ENCODE measurements around the gene RAI1. TPM values are rescaled to one million over a fixed set of nuclear protein-coding genes. Genes with fewer than 3 reads are reported as not detected.

RAI1 gene
- total RNA-seq, 2 donors from 2014 or later = 35.9 to 42.9 TPM

DNA sequence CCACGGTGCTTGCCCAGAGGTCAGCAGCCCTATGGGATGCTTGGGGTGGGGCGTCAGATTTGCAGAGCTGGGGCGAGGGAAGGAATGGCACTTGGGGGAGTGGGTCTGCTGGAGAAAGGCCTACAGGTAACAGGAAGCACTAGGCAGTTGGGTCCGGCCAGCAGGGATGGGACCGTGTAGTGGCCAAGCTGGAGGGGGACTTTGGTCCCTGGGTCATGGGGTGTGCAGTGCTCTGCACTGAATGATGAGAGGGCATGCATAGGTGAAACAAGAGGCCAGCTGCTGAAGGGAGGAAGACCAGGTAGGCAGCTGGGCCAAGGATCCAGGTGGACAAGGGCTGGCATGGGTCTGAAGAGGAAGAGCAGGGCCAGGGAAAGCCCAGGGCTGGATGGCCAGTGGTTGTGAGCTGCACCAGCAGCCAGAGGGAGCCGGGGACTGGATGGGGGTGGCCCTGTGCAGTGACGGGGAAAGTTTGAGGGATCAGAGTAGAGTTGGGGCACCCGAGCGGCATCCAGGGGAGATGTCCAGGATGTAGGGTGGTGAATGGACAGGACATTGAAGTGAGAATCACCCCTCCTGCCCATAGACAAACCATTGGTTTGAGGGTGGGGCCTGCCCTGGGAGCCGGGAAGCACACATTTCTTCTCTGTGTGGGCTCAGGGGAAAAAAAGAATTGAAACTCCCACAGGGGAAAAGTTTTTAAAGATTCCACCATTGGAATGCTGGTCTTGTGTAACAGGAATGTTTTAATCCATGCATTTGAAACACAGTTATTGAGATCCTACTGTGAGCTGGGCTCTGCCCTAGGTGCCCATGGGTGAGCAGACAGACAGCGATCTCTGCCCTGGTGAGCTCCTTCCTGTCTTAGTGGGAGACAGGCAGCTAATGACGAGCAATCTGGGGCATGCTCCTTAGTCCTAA lies 25.1 kb downstream of the RAI1 start:
- H3K4me1 ChIP-seq (ENCODE audit: control insufficient read depth, insufficient read depth, low read length) = peaks cover 10% of the 10 kb centered on the region
- H3K27me3 ChIP-seq (ENCODE audit: control insufficient read depth, insufficient read depth, low read length, poor library complexity, severe bottlenecking) = peaks cover 16% of the 10 kb centered on the region
- 86 to 91% methylated on average over 6 to 12 of the region's 12 CpGs for WGBS, 2 experiments (ENCODE audit: insufficient coverage in 1 of 2, insufficient read length in 1 of 2)
- Mint-ChIP-seq H3K9me3 (no peaks in the 10 kb centered on the region), H3K36me3 (ENCODE audit: low read depth) (peaks cover 22% of the 10 kb centered on the region), H3K27me3 (ENCODE audit: insufficient read depth) (peaks cover 71% of the 10 kb centered on the region), H3K4me3 (no peak overlapping the region), H3K27ac (no peak overlapping the region), H3K4me1 (peaks cover 22% of the 10 kb centered on the region)
- no peak overlapping the region for H3K4me3 ChIP-seq (ENCODE audit: low read length)
- TF ChIP-seq, protein P1, sequence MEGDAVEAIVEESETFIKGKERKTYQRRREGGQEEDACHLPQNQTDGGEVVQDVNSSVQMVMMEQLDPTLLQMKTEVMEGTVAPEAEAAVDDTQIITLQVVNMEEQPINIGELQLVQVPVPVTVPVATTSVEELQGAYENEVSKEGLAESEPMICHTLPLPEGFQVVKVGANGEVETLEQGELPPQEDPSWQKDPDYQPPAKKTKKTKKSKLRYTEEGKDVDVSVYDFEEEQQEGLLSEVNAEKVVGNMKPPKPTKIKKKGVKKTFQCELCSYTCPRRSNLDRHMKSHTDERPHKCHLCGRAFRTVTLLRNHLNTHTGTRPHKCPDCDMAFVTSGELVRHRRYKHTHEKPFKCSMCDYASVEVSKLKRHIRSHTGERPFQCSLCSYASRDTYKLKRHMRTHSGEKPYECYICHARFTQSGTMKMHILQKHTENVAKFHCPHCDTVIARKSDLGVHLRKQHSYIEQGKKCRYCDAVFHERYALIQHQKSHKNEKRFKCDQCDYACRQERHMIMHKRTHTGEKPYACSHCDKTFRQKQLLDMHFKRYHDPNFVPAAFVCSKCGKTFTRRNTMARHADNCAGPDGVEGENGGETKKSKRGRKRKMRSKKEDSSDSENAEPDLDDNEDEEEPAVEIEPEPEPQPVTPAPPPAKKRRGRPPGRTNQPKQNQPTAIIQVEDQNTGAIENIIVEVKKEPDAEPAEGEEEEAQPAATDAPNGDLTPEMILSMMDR (conservative IDR thresholded peaks at IDR 0.05) = peak; percentile 29
- H3K9ac ChIP-seq (ENCODE audit: extremely low read depth, low read length, poor library complexity, severe bottlenecking) = no peak overlapping the region
- no peak overlapping the region for H3K27ac ChIP-seq (ENCODE audit: low read depth, low read length)
- H3K9me3 ChIP-seq (ENCODE audit: control insufficient read depth, low read length) = no peaks in the 10 kb centered on the region
- H3K36me3 ChIP-seq (ENCODE audit: control insufficient read depth, insufficient read depth, low read length) = peaks cover 22% of the 10 kb centered on the region
- DNase-seq = peak; percentile 69

DNA sequence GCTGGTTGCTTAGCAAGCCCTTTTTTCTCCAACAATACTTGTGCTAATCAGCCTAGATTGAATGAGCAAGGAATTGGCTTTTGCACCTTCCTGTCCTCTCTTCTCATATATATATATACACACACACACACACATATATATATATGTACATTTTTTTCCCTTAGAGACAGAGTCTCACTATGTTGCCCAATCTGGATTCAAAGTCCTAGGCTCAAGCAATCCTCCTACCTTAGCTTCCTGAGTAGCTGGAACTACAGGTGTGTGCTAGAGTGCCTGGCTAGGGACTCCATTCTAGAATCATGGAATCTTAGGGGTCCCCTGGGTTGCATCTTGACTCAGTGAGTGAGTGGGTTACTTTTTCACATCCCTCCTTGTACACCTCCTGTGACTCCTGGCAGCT lies 27.0 kb downstream of the RAI1 start:
- no peak for DNase-seq
- Mint-ChIP-seq H3K36me3 (ENCODE audit: low read depth) (peaks cover 19% of the 10 kb centered on the region), H3K27me3 (ENCODE audit: insufficient read depth) (peaks cover 52% of the 10 kb centered on the region), H3K4me1 (peaks cover 25% of the 10 kb centered on the region), H3K27ac (no peak overlapping the region), H3K4me3 (no peak overlapping the region), H3K9me3 (no peaks in the 10 kb centered on the region)
- Histone ChIP-seq H3K27me3 (ENCODE audit: control insufficient read depth, insufficient read depth, low read length, poor library complexity, severe bottlenecking) (no peaks in the 10 kb centered on the region), H3K9ac (ENCODE audit: extremely low read depth, low read length, poor library complexity, severe bottlenecking) (no peak overlapping the region), H3K4me1 (ENCODE audit: control insufficient read depth, insufficient read depth, low read length) (peaks cover 15% of the 10 kb centered on the region), H3K4me3 (ENCODE audit: low read length) (no peak overlapping the region), H3K36me3 (ENCODE audit: control insufficient read depth, insufficient read depth, low read length) (peaks cover 10% of the 10 kb centered on the region), H3K9me3 (ENCODE audit: control insufficient read depth, low read length) (no peaks in the 10 kb centered on the region), H3K27ac (ENCODE audit: low read depth, low read length) (no peak overlapping the region)
- TF ChIP-seq, protein P1 (conservative IDR thresholded peaks at IDR 0.05) = no peak

DNA sequence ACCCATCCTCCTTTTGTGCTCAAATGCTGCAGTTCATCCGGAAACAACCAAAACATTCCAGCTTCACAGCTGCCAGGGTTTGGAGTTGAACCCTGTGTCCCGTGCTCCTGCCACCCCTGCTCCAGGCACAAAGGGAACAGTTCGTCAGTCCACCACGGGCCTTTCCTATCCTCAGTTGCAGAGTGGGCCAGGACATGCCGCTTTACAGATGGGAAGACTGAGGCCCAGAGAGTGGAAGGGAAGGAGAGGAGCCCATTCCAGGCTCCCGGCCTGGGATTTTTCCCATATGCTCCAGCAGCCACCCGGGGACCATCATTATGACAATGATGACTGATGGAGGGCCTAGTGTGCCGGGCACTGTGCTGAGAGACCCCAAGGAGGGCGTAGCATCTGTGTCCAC lies 27.6 kb downstream of the RAI1 start:
- Histone ChIP-seq H3K4me1 (ENCODE audit: control insufficient read depth, insufficient read depth, low read length) (peaks cover 18% of the 10 kb centered on the region), H3K9ac (ENCODE audit: extremely low read depth, low read length, poor library complexity, severe bottlenecking) (no peak overlapping the region), H3K4me3 (ENCODE audit: low read length) (no peak overlapping the region), H3K27ac (ENCODE audit: low read depth, low read length) (no peak overlapping the region), H3K9me3 (ENCODE audit: control insufficient read depth, low read length) (no peaks in the 10 kb centered on the region), H3K36me3 (ENCODE audit: control insufficient read depth, insufficient read depth, low read length) (peaks cover 9% of the 10 kb centered on the region), H3K27me3 (ENCODE audit: control insufficient read depth, insufficient read depth, low read length, poor library complexity, severe bottlenecking) (no peaks in the 10 kb centered on the region)
- 92% methylated on average over 7 to 9 of the region's 9 CpGs for WGBS, 2 experiments (ENCODE audit: insufficient coverage in 1 of 2, insufficient read length in 1 of 2)
- Mint-ChIP-seq H3K9me3 (no peaks in the 10 kb centered on the region), H3K4me1 (peaks cover 24% of the 10 kb centered on the region), H3K27me3 (ENCODE audit: insufficient read depth) (peaks cover 49% of the 10 kb centered on the region), H3K27ac (peak overlapping the region; percentile 75), H3K36me3 (ENCODE audit: low read depth) (peaks cover 17% of the 10 kb centered on the region), H3K4me3 (no peak overlapping the region)
- no peak for DNase-seq
- TF ChIP-seq, protein P1 (conservative IDR thresholded peaks at IDR 0.05) = no peak

Data from endodermal cell (in vitro differentiated cells).